GM18868 (cell line): ENCODE measurements around the gene CERT1.
"Not testable (repeated sequence)": the region's sequence is repeated elsewhere in the genome, so short reads cannot be mapped to it uniquely, and the experiment has no call there.

Experiments
- ATAC-seq: cut with Tn5 transposase; IDR thresholded peaks from one replicate; pipeline ENCODE4 v1.9.1; 2021; ENCODE audit warnings: mild to moderate bottlenecking, moderate library complexity; ENCODE audit not compliant: unreplicated experiment

The CERT1 gene, protein sequence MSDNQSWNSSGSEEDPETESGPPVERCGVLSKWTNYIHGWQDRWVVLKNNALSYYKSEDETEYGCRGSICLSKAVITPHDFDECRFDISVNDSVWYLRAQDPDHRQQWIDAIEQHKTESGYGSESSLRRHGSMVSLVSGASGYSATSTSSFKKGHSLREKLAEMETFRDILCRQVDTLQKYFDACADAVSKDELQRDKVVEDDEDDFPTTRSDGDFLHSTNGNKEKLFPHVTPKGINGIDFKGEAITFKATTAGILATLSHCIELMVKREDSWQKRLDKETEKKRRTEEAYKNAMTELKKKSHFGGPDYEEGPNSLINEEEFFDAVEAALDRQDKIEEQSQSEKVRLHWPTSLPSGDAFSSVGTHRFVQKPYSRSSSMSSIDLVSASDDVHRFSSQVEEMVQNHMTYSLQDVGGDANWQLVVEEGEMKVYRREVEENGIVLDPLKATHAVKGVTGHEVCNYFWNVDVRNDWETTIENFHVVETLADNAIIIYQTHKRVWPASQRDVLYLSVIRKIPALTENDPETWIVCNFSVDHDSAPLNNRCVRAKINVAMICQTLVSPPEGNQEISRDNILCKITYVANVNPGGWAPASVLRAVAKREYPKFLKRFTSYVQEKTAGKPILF

DNA sequence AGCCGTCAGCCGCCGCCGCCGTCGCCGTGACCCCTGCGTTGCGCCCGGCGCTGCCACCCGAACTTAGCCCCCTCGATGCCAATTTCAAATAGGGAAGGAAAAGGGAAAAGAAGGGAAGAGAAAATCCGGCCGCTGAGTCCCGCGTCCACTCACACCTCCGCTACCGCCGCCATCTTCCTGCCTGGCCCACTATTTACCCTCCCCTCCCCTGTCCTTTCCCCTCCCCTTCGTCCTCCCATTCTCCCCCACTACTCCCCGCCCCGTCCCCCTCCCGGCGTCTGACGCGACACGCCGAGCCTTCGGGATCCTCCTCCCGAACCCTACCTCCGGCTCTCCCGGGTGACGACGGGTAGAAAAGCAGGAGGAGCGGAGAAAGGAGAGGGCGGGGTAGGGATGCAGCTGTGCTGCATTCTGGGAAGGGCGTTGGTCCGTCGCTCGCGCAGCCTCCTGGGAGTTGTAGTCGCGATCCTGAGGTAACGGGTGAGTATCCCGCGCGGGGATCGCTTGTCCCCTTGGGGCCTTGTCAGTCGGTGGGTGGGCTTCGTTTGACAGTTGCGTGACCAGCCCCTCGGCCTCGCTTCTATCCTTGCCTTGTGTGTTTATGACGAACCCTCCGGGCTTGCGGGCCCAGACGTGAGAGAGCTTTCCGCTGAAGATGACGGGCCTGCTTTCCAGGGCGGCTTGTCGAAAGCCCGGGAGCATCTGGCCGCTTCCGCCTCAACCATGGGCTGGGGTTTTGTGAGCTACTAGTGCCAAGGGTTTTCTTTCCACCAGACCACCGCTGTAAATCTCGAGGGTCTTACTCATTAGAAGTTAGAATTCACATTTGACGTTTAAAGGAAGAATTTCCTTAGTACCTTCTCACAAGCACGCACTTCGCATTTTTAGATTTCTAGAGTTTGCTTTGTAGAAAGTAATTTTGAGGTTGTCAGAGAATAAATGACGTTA lies at the start of gene CERT1, which contains the start of gene POLK:
Gene CERT1, minus strand, starts transcription at position 195 of the 948 bp plus-strand sequence. CDS start 422 bp downstream, outside the sequence.
Gene POLK, plus strand, starts transcription at position 457 of the 948 bp plus-strand sequence.
- ATAC-seq = peak; percentile 81

DNA sequence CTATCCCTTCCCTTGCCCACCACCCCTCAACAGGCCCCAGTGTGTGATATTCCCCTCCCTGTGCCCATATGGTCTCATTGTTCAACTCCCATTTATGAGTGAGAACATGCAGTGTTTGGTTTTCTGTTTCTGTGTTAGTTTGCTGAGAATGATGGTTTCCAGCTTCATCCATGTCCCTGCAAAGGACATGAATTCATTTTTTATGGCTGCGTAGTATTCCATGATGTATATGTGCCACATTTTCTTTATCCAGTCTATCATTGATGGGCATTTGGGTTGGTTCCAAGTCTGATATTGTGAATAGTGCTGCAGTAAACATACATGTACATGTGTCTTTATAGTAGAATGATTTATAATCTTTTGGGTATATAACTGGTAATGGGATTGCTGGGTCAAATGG lies 49.2 kb upstream of the CERT1 start:
- not testable (repeated sequence) for ATAC-seq

DNA sequence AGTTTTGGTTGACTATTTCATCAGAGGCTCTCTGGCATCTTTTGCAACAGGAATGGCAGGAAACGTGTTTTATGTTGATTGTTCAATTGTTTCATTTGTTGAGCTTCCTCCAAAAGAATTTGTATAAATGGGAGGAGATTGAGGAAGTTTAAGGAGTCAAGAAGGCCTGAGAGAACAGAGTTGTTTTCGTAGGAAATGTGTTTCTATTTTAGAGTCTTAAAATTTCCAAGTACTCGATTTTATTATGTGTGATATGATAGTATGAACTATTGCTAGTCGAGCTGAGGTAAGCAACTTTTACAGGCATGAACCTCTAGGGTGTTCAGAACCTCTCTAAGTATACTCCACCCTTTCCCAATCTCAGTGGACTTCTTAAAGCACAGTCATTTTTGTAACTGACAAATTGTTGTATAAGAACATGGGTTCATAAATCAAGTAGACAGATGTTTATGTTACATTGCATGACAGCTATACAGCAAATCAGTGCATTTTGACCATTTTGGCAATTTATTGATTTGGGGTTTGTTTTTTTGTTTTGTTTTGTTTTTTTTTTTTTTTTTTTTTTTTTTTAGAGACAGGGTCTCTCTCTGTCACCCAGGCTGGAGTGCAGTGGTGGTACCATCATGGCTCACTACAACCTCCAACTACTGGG lies 47.7 kb upstream of the CERT1 start:
- ATAC-seq = no peak

DNA sequence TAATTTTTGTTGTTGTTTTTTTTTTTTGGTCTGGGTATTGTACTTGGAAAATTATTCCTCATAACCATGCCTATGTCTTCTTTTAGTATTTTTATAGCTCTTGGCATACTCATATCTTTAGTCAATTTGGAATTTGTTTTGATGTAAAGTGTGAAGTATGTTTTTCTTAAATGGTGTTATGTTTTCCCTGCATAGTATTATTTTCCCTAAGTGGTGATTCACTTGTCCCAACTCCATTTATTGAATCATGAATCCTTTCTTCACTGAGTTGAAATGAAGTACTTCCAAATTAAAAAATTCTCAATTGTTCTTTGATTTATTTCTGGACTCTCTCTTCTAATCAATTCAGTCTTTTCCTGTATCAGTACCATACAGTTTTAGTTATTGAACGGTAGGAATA lies 46.8 kb upstream of the CERT1 start:
- no peak for ATAC-seq

DNA sequence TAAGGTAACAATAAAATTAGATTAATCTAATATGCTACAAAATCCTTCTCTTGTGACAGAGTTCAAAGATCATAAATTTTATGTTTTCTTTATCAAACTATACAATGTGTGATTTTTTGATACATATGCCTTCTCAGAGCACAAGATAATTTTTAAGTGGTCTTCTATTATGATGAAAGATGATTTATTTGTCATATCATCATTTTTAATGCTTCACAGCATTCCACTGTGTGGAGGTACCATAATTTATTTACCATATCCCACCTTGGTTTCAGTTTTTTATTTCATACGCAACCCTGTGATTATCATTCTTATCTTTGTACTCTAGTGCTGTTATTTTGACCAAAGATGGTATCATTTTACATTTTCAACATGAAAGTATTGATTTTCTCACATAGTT lies 41.9 kb upstream of the CERT1 start:
- no peak for ATAC-seq

DNA sequence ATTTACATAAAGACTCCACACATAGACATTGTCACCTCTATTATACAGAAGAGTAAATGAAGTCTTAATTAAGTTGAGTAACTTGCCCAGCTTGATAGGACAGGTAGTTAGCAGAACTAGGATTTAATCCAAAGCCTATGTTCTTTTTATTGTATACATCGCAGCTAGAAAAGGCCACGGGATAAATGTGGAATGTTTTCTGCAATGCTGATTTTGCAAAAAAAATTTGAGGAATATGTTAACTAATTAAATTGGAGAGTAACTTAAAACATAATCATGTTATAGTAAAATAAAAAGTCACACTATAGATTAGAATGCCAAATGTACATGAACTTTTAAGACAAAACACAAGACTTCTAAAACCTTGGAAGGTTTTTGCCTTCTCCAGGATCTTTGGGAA lies 41.3 kb upstream of the CERT1 start:
- no peak for ATAC-seq

DNA sequence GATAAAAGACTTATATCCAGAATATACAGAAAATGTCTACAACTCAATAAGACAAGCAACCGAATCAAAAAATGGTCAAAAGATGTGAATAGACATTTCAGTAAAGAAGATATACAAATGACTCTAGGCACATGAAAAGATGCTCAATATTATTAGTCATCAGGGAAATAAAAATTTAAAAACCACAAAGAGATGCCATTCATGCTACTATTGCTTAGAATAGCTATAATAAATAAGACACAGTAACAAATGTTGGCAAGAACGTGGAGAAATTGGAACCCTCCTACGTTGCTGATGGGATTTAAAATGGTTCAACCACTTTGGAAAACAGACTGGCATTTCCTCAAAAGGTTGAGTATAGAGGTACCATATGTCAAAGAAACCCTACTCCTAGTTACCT lies 40.0 kb upstream of the CERT1 start:
- no peak for ATAC-seq

DNA sequence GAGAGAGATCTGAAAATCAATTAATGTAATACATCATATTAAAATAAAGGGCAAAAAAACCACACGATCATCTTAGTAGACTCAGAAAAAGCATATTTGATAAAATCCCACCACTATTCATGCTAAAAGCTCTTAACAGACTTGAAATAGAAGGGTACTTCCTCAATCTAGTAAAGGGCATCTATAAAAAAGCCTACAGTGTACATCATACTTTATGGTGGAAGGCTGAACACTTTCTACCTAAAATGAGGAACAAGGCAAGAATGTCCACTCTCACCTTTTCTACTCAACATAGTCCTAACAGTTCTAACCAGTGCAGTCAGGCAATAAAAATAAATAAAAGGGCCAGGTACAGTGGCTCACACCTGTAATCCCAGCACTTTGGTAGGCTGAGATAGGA lies 39.2 kb upstream of the CERT1 start:
- ATAC-seq = no peak

DNA sequence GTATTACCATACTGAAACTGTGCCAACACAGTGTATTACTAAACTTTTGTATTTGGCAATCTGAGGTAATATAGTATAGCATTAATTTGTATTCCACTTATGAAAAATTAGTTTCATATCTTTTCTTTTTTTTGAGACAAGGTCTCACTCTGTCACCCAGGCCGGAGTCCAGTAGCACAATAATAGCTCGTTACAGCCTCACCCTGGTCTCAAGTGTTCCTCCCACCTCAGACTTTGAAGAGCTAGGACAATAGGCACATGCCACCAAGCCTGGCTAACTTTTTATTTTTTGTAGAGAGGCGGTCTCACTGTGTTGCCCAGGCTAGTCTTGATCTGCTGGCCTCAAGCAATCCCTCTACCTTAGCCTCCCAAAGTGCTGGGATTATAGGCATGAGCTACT lies 36.4 kb upstream of the CERT1 start:
- no peak for ATAC-seq

DNA sequence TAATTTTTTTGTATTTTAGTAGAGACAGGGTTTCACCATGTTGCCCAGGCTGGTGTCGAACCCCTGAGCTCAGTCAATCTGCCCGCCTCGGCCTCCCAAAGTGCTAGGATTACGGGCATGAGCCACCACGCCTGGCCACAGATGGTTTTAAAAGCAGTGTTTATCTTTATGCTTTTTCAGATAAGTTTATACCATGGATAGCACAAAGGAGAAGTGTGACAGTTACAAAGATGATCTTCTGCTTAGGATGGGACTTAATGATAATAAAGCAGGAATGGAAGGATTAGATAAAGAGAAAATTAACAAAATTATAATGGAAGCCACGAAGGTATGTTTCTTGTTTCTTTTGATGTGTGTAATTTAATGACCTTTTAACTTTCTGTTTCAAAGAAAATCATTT lies 35.4 kb upstream of the CERT1 start:
- no peak for ATAC-seq

DNA sequence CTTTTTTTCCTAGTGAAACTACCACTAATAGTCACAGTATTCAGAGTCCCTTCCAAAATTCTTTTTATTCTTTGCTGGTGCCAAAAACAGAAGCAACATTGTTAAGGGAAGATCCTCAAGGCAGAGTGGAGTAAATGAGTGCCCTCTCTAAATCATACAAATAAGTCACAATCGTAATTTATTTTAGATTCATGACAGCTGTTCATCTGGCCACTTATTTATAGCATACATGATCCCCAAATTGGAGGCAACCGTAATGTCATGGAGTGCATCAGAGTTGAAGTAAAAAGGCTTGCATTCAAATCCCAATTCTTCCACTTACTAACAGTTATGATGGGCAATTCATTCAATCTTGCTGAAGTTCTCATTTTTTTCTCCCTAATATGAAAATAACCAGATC lies 33.7 kb upstream of the CERT1 start:
- no peak for ATAC-seq

DNA sequence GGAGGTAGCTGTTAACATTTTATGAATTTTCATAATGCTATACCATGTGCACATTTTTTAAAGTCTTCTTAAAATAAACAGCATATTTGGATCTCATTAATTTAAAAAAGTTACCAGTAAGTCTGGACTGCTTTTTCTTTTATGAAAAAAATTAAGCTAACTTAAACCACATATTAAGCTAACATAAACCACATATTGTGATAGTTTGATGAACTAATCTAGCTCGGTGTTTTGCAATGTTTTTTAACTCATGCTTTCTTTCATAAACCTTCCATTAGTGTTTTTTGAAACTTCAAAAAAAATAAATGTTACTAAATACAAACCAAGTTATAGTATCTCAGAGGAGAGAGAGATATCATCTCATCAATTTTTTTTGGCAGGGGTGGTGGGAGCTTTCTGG lies 26.8 kb upstream of the CERT1 start:
- no peak for ATAC-seq

DNA sequence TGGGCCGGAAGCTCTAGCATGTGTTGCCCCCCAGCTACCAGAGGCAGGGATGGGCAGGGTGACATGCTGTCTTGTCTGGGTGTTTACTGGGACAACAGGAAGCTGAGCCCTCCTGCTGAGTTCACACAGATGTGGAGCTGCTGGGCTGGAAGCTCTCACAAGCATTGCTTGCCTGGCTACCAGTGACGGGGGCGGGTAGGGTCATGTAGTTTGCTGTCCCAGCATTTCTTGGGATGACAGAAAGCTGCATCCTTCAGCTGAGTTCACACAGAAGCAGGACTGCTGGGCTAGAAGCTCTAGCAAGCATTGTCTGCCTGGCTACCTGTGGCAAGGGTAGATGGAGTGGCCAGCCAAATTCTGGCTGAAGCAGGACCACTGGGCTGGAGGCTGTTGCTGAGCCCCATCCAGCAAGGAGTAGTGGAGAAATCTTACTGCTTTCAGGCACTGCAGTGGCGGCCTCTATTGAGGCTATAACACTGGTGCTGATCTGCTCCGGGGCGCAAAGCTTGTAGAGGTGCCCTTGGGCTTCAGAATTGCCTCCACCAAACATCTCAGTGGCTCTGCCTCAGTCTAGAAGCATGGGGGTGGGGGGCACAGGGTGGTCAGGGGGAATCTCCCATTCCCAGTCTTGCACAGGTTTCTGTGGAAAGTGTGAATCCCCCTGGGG lies 25.4 kb upstream of the CERT1 start:
- ATAC-seq = no peak

DNA sequence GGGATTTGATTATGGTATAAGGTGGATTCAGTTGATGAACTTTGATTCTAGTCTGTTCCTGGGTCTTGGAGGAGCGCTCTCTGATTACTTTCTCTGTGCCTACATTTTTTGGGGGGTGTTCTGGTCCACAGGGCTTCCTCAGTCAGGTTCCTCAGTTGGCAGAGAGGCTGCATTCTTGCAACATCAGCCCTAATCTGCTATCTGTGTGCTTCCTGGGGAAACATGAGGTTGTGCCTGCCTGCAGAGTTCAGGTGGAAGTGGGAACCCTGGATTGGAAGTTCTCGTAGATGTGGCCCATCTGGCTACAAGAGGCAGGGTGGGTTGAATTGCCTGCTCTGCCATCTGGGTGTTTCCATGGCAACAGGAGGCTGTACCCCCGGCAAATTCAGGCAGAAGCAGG lies 24.7 kb upstream of the CERT1 start:
- no peak for ATAC-seq

DNA sequence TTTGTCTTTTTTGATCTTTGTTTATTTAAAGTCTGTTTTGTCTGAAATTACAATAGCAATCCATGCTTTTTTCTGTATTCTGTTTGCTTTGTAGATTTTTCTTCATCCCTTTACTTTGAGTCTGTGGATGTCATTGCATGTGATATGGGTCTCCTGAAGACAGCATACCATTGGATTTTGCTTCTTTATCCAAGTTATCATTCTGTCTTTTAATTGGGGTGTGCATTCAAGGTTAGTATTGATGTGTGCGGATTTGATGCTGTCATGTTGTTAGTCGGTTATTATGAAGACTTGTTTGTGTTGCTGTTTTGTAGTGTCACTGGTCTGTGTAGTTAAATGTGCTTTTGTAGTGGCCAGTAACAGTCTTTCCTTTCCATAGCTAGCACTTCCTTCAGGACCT lies 23.3 kb upstream of the CERT1 start:
- no peak for ATAC-seq

DNA sequence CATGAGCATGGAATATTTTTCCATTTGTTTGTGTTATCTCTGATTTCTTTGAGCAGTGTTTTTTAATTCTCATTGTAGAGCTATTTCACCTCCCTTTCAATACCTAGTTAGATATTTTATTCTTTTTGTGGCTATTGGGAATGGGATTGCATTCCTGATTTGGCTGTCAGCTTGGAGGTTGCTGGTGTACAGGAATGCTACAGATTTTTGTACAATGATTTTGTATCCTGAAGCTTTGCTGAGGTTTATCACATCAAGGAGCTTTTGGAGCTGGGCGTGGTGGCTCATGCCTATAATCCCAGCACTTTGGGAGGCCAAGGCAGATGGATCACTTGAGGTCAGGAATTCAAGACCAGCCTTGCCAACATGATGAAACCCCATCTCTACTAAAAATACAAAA lies 22.3 kb upstream of the CERT1 start:
- not testable (repeated sequence) for ATAC-seq

DNA sequence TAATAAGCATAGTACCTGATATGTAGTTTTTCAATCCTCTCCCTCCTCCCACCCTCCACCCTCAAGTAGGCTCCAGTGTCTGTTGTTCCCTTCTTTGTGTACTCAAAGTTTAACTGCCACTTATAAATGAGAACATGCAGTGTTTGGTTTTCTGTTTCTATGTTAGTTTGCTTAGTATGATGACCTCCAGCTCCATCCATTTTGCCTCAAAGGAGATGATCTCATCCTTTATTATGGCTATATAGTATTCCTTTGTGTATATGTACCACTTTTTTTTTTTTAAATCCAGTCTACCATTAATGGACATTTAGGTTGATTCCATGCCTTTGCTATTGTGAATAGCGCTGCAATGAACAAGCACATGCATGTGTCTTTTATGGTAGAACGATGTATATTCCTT lies 20.8 kb upstream of the CERT1 start:
- ATAC-seq = no peak

DNA sequence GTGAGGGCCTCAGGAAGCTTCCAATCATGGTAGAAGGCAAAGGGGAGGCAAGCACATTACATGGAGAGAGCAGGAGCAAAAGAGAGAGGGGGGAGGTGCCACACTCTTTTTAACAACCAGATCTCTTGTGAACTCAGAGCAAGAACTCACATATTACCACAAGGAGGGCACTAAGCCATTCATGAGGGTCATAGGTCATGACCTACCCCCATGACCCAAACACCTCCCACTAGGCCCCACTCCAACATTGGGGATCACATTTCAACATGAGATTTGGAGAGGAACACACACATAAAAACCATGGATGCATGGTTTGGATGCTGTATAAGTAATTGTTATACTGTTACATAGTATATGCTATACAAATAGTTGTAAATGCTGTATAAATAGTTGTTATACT lies 17.8 kb upstream of the CERT1 start:
- no peak for ATAC-seq

DNA sequence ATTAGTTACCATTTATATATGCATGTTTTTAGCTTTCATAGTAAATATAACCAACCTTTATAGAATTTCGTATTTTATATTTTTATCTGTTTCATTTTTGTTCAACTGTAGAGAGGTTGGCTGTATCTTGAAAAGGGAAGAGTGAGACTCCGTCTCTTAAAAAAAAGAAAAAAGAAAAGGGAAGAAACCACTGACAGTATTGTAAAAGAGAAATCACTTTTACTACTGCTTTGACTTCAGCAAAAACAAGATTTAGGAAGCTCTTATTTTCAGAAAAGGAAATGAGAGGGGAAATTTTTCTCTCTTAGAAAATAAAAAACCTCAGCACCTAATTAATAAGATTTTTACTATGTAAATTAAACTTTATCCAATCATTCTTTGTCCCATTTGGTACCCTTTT lies 14.6 kb upstream of the CERT1 start:
- ATAC-seq = no peak

DNA sequence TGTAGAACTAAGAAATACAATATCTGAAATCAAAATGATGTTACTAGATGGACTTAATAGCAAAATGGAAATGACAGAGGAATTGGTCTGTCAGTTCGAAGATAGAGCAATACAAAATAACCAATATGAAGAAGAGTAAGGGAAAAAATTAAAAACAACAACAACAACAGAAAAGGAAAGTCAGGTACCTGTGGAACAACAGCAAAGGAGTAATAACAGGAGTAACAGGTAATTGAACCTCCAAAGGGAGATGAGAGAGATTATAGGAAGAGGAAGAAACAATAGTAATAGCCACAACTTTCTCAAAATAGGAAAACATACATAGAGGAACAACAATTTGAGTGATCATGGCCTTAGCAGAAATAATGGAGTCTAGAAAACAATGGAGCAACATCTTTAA lies 13.9 kb upstream of the CERT1 start:
- ATAC-seq = no peak
